Mucosa of rectum (tissue), 2 donors: ENCODE measurements around the gene PGA3.
"Not testable (repeated sequence)": the region's sequence is repeated elsewhere in the genome, so short reads cannot be mapped to it uniquely, and the experiment has no call there.

Experiments used
- H3K27ac ChIP-seq, 2 donors: one replicate each; pipeline ENCODE4 v1.7.0; 2013; ENCODE audit warnings: inconsistent platforms in 2 of 2, low read depth in 2 of 2, low read length in 2 of 2
- H3K27me3 ChIP-seq, 2 donors: one replicate each; pipeline ENCODE4 v1.7.0; 2013; ENCODE audit warnings: low read length in 2 of 2; ENCODE audit not compliant: control insufficient read depth in 2 of 2, insufficient read depth in 2 of 2
- H3K36me3 ChIP-seq, 2 donors: one replicate each; pipeline ENCODE4 v1.7.0; 2013; ENCODE audit warnings: low read length in 2 of 2; ENCODE audit not compliant: control insufficient read depth in 2 of 2, insufficient read depth in 2 of 2
- H3K4me1 ChIP-seq, 2 donors: one replicate each; pipeline ENCODE4 v1.7.0; 2013; ENCODE audit warnings: low read length in 2 of 2, mild to moderate bottlenecking in 1 of 2; ENCODE audit not compliant: control insufficient read depth in 2 of 2, insufficient read depth in 2 of 2
- H3K4me3 ChIP-seq, 2 donors: one replicate each; pipeline ENCODE4 v1.7.0; 2013; ENCODE audit warnings: low read length in 2 of 2
- H3K9ac ChIP-seq, 2 donors: one replicate each; pipeline ENCODE4 v1.7.0; 2013; ENCODE audit warnings: low read length in 2 of 2, low read depth in 1 of 2, mild to moderate bottlenecking in 1 of 2
- H3K9me3 ChIP-seq, 2 donors: one replicate each; pipeline ENCODE4 v1.7.0; 2013; ENCODE audit warnings: low read length in 2 of 2; ENCODE audit not compliant: control insufficient read depth in 2 of 2
- donor health status: healthy.
- donor health status: Normal muscosa, but diverticular disease.

The PGA3 gene

GRCh38 chr11:61226457-61227137 is 23.3 kb downstream of the PGA3 start:
- H3K36me3 ChIP-seq, H3K9me3 ChIP-seq, H3K4me3 ChIP-seq, H3K27ac ChIP-seq, H3K4me1 ChIP-seq, H3K9ac ChIP-seq, H3K27me3 ChIP-seq: not testable (repeated sequence)

- H3K4me1 ChIP-seq, H3K9me3 ChIP-seq: not testable (repeated sequence)
These were observed 26.1 kb downstream of the PGA3 start for GRCh38 chr11:61229458-61229857.

GRCh38 chr11:61231033-61231432 is 27.7 kb downstream of the PGA3 start:
- H3K9me3 ChIP-seq, H3K27me3 ChIP-seq, H3K36me3 ChIP-seq, H3K4me1 ChIP-seq, H3K27ac ChIP-seq, H3K9ac ChIP-seq, H3K4me3 ChIP-seq: not testable (repeated sequence)

More at GRCh38 chr11:61229458-61229857, 26.1 kb downstream of the PGA3 start:
- H3K9ac ChIP-seq, H3K27me3 ChIP-seq, H3K27ac ChIP-seq, H3K4me3 ChIP-seq, H3K36me3 ChIP-seq: not testable (repeated sequence)

GRCh38 chr11:61231585-61231984 is 28.3 kb downstream of the PGA3 start:
- H3K9me3 ChIP-seq, H3K27me3 ChIP-seq, H3K36me3 ChIP-seq, H3K4me3 ChIP-seq, H3K27ac ChIP-seq, H3K9ac ChIP-seq, H3K4me1 ChIP-seq: not testable (repeated sequence)

GRCh38 chr11:61232548-61233145 is 29.3 kb downstream of the PGA3 start:
- not testable (repeated sequence) for H3K9me3 ChIP-seq

GRCh38 chr11:61237130-61237529 is 33.8 kb downstream of the PGA3 start:
- not testable (repeated sequence) for H3K27ac ChIP-seq, H3K4me3 ChIP-seq, H3K4me1 ChIP-seq, H3K27me3 ChIP-seq, H3K9ac ChIP-seq, H3K36me3 ChIP-seq, H3K9me3 ChIP-seq

More at GRCh38 chr11:61232548-61233145, 29.3 kb downstream of the PGA3 start:
- H3K4me3 ChIP-seq, H3K36me3 ChIP-seq, H3K27ac ChIP-seq, H3K4me1 ChIP-seq, H3K9ac ChIP-seq, H3K27me3 ChIP-seq: not testable (repeated sequence)

- H3K9me3 ChIP-seq, H3K36me3 ChIP-seq, H3K4me3 ChIP-seq, H3K9ac ChIP-seq, H3K4me1 ChIP-seq, H3K27me3 ChIP-seq, H3K27ac ChIP-seq: not testable (repeated sequence)
These were observed 37.0 kb downstream of the PGA3 start for GRCh38 chr11:61240288-61240687.

- not testable (repeated sequence) for H3K36me3 ChIP-seq, H3K9me3 ChIP-seq, H3K4me3 ChIP-seq, H3K9ac ChIP-seq, H3K4me1 ChIP-seq, H3K27ac ChIP-seq, H3K27me3 ChIP-seq
These were observed 37.6 kb downstream of the PGA3 start, which contains the start of gene PGA5 for GRCh38 chr11:61240875-61241274. Gene PGA5, plus strand, starts transcription at chr11:61241175. Its CDS starts 52 bp downstream, at chr11:61241227.

GRCh38 chr11:61241526-61241925 is 38.2 kb downstream of the PGA3 start:
- not testable (repeated sequence) for H3K9me3 ChIP-seq, H3K36me3 ChIP-seq, H3K27ac ChIP-seq, H3K4me3 ChIP-seq, H3K4me1 ChIP-seq, H3K27me3 ChIP-seq, H3K9ac ChIP-seq

GRCh38 chr11:61245284-61245964 is 42.1 kb downstream of the PGA3 start:
- H3K9me3 ChIP-seq, H3K27ac ChIP-seq: not testable (repeated sequence)

More at GRCh38 chr11:61245284-61245964, 42.1 kb downstream of the PGA3 start:
- not testable (repeated sequence) for H3K27me3 ChIP-seq, H3K4me3 ChIP-seq, H3K4me1 ChIP-seq, H3K9ac ChIP-seq, H3K36me3 ChIP-seq
